MCF 10A (cell line): ENCODE results near the gene ITGA3. TPM values are rescaled to one million over a fixed set of nuclear protein-coding genes. Genes with fewer than 3 reads are reported as not detected.

Source experiments
- BruUV-seq: library from RNA; stranded (reverse); fragments of 400-500 nt; replicated peaks from 2 replicates; lab custom pipeline; 2021; lab: Mats Ljungman, UMichigan
- CTCF ChIA-PET: fragments of 300-600 bp; sonication (Branson Sonifier 250); formaldehyde crosslinking; extraction: SDS; loops from one replicate; lab custom pipeline; 2021; ENCODE audit warnings: antibody characterized with exemption, inconsistent platforms; lab: Yijun Ruan, JAX
- POLR2A ChIA-PET: fragments of 300-600, 350-650 bp; sonication (Branson Sonifier 250); formaldehyde crosslinking; extraction: SDS; loops from one replicate; lab custom pipeline; 2020; ENCODE audit warnings: antibody characterized with exemption, inconsistent platforms; lab: Yijun Ruan, JAX
- DNase-seq: peaks from one replicate; pipeline ENCODE4 v3.0.0-alpha.2; 2018; ENCODE audit not compliant: unreplicated experiment
- H3K27ac Mint-ChIP-seq: one replicate; pipeline ENCODE4 v1.8.0; 2022; ENCODE audit warnings: mild to moderate bottlenecking, low read depth, mixed read lengths; ENCODE audit not compliant: unreplicated experiment
- H3K27me3 Mint-ChIP-seq: one replicate; pipeline ENCODE4 v1.8.0; 2022; ENCODE audit warnings: mixed read lengths; ENCODE audit not compliant: insufficient read depth, unreplicated experiment
- H3K36me3 Mint-ChIP-seq: one replicate; pipeline ENCODE4 v1.8.0; 2022; ENCODE audit warnings: mild to moderate bottlenecking, moderate library complexity, mixed read lengths; ENCODE audit not compliant: insufficient read depth, unreplicated experiment
- H3K4me1 Mint-ChIP-seq: one replicate; pipeline ENCODE4 v1.8.0; 2022; ENCODE audit warnings: mixed read lengths; ENCODE audit not compliant: insufficient read depth, unreplicated experiment
- H3K4me3 Mint-ChIP-seq: one replicate; pipeline ENCODE4 v1.8.0; 2022; ENCODE audit warnings: mild to moderate bottlenecking, moderate library complexity, mixed read lengths; ENCODE audit not compliant: unreplicated experiment
- H3K9me3 Mint-ChIP-seq: one replicate; pipeline ENCODE4 v1.8.0; 2022; ENCODE audit warnings: mixed read lengths; ENCODE audit not compliant: unreplicated experiment
- CTCF ChIP-seq: fragments of 200-600 bp; IDR thresholded peaks from one replicate; pipeline ENCODE4 v1.8.0; 2022; ENCODE audit warnings: antibody characterized with exemption, mild to moderate bottlenecking; ENCODE audit not compliant: unreplicated experiment
- intact Hi-C: fragments of 100-400 bp; cut with micrococcal nuclease; formaldehyde crosslinking; loops from 2 replicates; pipeline ENCODE4 v1.14.1; 2022
- total RNA-seq: library from RNA; stranded (reverse); gene quantifications from 2 replicates; pipeline ENCODE4 v1.2.3, GENCODE V29; 2022

Gene ITGA3
- total RNA-seq, 1 experiment from 2014 or later: 588 TPM

- POLR2A ChIA-PET: interaction anchor here (1.1 to 8.2 kb wide), 6 partner anchors 9 to 42 kb away, joined by 4 to 329 read pairs (median 42); partner anchors contain the start of gene PDK2
- peaks cover 70% of the 10 kb centered on the region for H3K4me1 Mint-ChIP-seq
- H3K27me3 Mint-ChIP-seq: no peaks in the 10 kb centered on the region
- intact Hi-C loops: no loop called here
- CTCF ChIA-PET: interaction anchor here (1.5 to 7.1 kb wide), 2 partner anchors 24 to 36 kb away, joined by 8 to 72 read pairs; no protein-coding TSS in a partner anchor
- H3K9me3 Mint-ChIP-seq: no peaks in the 10 kb centered on the region
- TF ChIP-seq CTCF: no peak
- H3K27ac Mint-ChIP-seq: peak overlapping the region; percentile 86
- peaks cover 9% of the 10 kb centered on the region for H3K36me3 Mint-ChIP-seq
- DNase-seq: peak; percentile 98
- BruUV-seq: no TSS peak
- no peak overlapping the region for H3K4me3 Mint-ChIP-seq
Measured at GRCh38 chr17:50051082-50051576, 4.8 kb upstream of the ITGA3 start.

- no peaks in the 10 kb centered on the region for H3K27me3 Mint-ChIP-seq
- POLR2A ChIA-PET: interaction anchor here (0.6 to 8.2 kb wide), 7 partner anchors 9 to 489 kb away, joined by 3 to 329 read pairs (median 8); partner anchors contain the start of gene PDK2
- intact Hi-C loops: no loop called here
- CTCF ChIA-PET: interaction anchor here (0.5 to 7.1 kb wide), 5 partner anchors 24 to 544 kb away, joined by 3 to 72 read pairs (median 4); no protein-coding TSS in a partner anchor
- BruUV-seq: no TSS peak
- peaks cover 11% of the 10 kb centered on the region for H3K36me3 Mint-ChIP-seq
- peaks cover 65% of the 10 kb centered on the region for H3K4me1 Mint-ChIP-seq
- TF ChIP-seq CTCF: no peak
- H3K4me3 Mint-ChIP-seq: no peak overlapping the region
- DNase-seq: peak; percentile 59
- H3K27ac Mint-ChIP-seq: peak overlapping the region; percentile 86
- no peaks in the 10 kb centered on the region for H3K9me3 Mint-ChIP-seq
Measured at GRCh38 chr17:50051606-50052005, 4.3 kb upstream of the ITGA3 start.

- BruUV-seq: no TSS peak
- no peak for DNase-seq
- CTCF ChIA-PET: interaction anchor here (0.5 to 7.1 kb wide), 6 partner anchors 25 to 545 kb away, joined by 3 to 72 read pairs (median 4); no protein-coding TSS in a partner anchor
- POLR2A ChIA-PET: interaction anchor here (0.6 to 8.2 kb wide), 10 partner anchors 8 to 556 kb away, joined by 3 to 329 read pairs (median 4); partner anchors contain the start of gene PDK2
- H3K27ac Mint-ChIP-seq: peak overlapping the region; percentile 86
- peaks cover 15% of the 10 kb centered on the region for H3K36me3 Mint-ChIP-seq
- TF ChIP-seq CTCF: no peak
- peaks cover 58% of the 10 kb centered on the region for H3K4me1 Mint-ChIP-seq
- H3K9me3 Mint-ChIP-seq: no peaks in the 10 kb centered on the region
- no peaks in the 10 kb centered on the region for H3K27me3 Mint-ChIP-seq
- intact Hi-C loops: no loop called here
- peak overlapping the region; percentile 43 for H3K4me3 Mint-ChIP-seq
Measured at GRCh38 chr17:50052241-50052796, 3.6 kb upstream of the ITGA3 start.
